GM18498 (cell line): ENCODE measurements around the gene SNX7.
A peak's percentile ranks its signal among the peaks of the same experiment; 100 is the strongest.

Experiments
- ATAC-seq: cut with Tn5 transposase; IDR thresholded peaks from one replicate; pipeline ENCODE4 v1.9.1; 2021; ENCODE audit warnings: mild to moderate bottlenecking, moderate library complexity; ENCODE audit not compliant: unreplicated experiment

Gene SNX7

DNA sequence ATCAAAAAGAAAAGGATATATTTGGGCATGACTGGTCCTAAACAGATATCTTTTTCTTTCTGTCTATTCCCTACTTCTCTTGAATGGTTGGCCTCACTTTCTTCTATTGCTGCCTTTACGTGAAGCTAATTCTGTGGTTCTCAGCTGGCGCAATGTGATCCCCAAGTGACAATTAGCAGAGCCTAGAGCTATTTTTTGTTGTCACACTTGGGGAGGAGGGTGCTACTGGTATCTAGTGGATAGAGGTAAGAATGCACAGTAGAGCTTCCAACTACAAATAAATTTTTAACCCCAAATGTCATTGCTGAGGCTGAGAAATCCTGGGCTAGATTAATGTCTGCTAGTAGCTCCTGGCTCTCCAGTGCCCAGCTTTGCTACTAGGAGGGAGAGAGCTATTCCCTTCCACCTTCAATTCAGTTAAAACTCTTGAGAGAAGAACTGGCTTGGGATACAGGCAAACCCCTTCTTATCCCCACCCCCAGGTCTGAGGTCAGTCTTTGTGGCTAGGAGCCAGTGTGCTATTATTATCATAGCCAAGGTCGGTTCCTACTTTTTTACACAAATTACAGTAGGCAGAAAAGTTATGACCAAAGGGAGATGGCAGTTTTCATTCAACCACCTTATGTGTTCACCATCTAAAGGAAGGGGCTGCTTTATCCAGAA is 102.1 kb downstream of the SNX7 start:
- no peak for ATAC-seq

DNA sequence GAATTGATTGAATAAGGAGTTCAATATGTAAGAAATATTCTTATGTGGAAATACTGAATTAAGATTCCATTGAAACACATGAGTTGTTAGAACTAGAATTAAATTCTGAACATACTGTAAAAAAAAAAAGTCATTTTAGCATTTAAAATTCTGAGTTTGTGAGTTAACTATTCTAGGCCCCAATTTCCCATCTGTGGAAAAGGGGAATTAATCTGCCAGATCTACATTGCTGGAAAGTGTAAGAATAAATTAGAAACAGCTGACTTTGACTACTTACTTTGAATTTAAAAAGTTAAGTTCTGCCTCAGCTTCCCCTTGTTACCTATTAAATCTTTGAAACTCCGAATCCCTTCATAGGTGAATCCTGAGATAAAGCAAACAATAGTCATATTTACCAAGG is 103.0 kb downstream of the SNX7 start:
- ATAC-seq: no peak

DNA sequence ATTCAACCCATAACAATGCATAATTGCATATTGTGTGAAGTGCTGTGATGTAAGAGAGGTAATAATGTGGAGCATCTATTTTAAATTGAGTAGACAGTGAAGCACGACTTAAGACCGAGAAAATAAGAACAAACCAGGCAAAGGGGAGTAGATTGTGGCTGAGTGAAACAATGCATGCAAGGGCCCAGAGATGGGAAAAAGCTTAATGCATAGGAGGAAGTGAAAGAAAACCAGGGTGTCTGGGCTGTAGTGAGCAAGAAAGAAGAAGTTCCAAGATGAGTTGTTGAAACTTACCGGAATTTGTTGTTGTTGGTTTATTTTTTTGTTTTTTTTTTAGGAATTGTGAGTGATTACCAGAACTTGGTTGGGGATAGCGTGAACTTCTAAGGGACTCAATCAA is 104.7 kb downstream of the SNX7 start:
- peak; percentile 58 for ATAC-seq

DNA sequence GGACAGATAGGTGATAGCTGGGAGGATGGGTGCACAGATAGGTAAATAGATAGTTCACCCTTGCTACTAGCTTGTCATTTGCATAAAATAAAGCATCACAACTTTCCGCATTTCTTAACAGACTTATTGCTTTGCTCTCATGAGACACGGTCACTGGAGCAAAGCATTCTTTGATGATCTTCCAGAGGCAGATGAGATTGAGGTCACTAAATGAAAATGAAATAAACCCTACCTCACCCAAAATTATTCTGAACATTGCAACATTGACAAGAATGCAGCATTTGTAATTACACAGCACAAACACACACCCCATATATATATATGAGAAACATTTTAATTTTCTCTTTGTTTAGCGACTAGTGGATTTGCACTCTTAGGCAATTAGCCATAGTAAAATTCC is 107.6 kb downstream of the SNX7 start:
- no peak for ATAC-seq

DNA sequence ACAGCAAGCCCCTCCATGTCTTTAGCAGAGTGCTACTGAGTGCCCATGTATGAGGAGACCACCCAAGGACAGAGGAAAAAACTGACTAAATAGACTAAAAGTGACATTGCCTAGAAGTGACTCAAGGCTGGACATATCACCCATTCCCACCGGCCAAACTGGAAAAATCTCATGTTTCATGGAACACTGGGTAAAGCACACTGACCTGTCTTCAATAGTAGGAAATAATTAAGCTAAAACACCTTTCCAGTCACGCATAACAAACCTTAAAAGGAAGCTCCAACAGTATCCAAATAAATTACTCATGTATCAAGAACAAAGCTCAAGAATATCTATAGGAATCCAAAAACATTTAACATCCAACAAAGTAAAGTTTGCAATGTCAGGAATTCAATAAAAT is 120.4 kb downstream of the SNX7 start:
- no peak for ATAC-seq

DNA sequence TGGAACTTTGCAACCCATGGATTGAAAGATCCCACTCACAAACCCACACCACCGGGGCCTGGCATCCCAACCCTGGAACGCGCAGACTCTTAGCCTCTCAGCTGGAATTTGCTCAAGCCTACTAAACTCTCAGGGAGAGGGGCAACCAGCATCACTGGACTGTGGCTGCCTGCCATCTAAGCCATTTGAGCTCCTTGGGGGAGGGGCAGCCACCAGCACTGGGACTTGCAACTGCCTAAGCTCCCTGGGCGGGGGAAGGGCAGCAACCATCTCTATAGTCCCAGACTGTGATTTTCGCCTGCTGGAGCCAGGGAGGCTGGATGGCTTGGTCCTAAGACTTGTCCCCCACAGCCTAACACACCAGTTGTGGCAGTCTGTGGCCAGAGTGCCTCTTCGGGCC is 122.3 kb downstream of the SNX7 start:
- ATAC-seq: no peak

DNA sequence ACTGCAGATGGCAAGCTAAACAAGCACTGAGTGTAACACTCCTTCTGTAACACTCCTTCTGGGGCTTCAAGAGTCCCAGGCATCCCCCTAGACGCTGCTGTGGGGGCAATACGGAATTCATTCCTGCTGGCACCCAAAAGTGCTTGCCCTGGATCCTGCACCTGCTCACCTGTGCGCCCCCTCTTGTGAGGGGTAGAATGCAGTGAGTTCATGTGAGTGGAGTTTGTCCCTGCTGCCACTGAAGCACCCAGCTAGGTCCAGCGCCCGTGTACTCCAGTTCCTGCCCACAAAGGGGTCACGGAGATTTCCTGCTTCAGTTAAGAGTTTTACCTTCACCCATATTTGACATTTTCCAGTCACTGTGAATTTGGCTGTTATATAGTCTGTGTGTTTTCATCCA is 130.0 kb downstream of the SNX7 start:
- ATAC-seq: no peak

DNA sequence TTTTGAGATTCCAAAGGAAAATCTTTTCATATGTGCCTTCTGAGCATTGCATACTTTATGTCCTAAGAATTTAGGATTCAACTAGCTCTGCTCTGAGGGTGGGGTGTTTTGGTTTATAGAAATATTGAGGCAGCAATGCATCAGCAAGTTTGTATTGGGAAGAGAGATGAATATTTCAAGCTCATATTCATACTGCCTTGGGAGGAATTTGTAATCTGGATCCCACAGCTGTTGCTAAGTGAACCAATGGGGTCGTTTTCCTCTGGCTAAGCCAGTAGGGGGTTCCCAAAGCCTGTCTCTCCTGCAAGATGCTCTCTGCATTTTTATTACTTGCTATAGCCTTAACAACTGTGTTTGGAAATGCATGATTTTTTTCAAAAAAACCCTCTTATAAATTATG is 130.6 kb downstream of the SNX7 start:
- no peak for ATAC-seq

DNA sequence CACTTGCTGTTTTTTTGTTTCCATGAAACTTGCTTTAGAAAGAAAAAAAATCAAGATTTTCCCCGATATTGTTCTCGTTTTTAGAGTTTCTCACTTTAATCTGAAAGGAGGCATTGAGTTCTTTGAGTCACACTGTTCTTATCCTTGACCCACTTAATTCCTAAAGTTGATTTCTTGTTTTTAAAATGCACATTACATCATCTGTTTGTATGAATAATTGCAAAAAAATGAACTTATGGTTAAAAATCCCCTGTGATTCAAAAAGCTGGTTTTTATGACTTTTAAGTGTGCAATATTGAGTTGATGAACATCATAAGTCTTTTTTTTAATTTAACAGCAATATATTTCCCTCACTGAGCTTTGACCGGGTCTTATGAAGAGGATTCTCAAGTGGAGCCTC is 131.6 kb downstream of the SNX7 start:
- ATAC-seq: no peak

DNA sequence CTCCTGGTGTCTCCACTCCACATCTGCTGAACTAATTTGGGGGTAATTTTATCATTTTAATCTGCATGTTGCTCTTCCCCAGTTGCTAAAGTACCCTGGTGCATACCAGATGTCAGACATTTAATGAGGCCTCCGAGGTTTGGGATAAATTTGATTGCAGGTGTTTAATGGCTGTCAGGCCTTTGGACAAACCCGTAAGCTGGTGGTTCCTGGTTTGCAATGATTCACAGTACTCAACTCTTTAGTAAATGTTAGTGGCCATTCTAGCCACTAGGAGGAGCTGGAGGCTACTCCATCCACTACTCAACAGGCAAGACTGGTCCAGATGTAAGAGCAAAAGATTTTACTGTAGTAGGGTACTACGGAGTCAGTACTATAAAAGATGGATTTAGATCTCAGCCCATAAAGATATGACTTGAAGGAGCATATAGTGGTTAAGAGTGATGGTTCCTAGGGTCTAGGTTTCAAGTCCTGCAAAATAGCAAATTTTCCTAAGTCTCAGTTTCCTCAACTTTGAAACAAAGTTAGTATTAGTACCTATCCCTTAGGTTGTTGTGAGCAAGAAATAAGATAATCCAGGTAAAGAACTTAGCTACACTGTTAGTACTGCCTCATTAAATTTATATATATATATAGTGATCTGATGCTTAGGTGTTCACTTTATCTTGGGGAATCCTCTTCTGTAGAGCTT is 132.8 kb downstream of the SNX7 start:
- peak; percentile 97 for ATAC-seq

DNA sequence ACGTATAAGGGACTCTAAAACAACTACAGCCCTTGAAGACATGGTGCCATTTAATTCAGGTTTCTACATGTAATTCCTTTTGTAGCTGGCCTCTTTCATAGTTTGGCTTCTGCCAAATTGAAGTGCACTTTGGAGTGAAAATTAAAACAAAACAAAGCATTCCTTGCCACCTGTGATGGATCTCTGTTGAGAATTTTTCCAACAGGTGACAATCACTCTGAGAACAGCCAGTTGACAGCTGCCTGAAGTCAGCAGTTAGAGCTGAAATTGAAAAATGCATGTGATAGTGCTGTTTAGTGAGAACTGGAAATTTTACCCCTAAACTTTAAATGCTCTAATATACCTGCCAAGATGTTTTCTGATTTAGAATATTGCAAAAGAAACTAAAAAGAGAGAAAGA is 134.5 kb downstream of the SNX7 start:
- ATAC-seq: no peak

DNA sequence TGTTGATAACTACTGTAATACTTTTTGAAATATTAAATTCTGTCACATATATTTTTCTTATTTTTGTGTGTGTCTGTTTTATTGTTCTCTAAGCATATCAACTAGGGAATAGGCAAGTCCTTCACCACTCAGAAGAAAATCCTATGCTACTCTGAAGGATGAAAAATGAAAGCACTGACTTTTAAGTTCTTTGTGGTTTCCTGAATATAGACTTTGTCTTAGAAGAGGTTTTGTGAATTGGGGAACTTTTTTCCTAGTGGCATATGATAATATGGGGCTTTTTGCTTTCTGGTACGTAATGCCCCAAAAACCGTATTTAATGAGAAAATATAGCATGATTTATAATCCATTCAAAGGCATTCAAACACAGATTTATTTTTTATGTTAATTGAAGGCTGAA is 136.0 kb downstream of the SNX7 start:
- ATAC-seq: no peak
